Astrocyte (in vitro differentiated cells and primary cell): Measurements from ENCODE around the gene TAF8.

Experiments used
- EZH2 ChIP-seq: IDR thresholded peaks from 2 replicates; pipeline ENCODE4 v1.6.1; 2012; ENCODE audit warnings: mild to moderate bottlenecking, low read length, inconsistent platforms; ENCODE audit not compliant: insufficient read depth
- TF ChIP-seq, protein P1 (sequence below): IDR thresholded peaks from 2 replicates; pipeline ENCODE4 v1.5.1; 2011; ENCODE audit warnings: low read depth, mild to moderate bottlenecking, inconsistent platforms, low read length, moderate library complexity; ENCODE audit not compliant: insufficient read depth

DNA sequence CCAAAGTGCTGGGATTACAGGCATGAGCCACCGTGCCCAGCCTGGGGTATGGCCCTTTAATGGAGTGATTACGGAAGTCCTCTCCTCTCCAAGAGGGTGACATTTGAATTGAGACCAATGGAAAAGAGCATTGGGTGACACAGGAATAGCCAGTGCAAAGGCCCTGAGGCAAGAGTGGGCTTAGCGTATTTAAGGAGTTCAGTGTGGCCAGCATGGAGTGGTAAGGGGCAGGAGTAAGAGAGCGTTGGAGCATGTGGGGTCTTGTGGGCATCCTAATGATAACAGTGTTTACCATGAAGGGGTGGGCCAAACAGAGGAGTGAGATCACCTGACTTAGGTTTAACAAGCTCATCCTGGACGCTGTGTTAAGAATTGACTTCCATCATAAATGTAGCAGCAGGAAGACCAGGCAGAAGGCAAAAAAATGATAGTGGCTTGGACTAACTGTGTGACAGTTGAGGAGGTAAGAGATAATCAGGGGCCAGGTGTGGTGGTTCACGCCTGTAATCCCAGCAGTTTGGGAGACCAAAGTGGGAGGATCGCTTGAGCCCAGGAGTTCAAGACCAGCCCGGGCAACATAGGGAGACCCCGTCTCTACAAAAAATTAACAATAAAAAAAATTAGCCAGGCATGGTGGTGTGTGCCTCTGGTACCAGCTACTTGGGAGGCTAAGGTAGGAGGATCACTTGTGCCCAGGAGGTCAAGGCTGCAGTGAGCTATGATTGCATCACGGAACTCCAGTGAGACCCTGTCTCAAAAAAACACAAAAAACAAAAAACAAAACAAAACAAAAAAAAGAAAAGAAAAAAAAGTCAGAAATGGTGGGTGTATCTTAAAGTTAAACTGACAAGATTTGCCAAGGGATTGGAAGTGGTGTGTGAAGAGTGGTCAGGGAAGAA, 40.7 kb downstream of the TAF8 start:
- TF ChIP-seq EZH2: no peak
- TF ChIP-seq, protein P1, sequence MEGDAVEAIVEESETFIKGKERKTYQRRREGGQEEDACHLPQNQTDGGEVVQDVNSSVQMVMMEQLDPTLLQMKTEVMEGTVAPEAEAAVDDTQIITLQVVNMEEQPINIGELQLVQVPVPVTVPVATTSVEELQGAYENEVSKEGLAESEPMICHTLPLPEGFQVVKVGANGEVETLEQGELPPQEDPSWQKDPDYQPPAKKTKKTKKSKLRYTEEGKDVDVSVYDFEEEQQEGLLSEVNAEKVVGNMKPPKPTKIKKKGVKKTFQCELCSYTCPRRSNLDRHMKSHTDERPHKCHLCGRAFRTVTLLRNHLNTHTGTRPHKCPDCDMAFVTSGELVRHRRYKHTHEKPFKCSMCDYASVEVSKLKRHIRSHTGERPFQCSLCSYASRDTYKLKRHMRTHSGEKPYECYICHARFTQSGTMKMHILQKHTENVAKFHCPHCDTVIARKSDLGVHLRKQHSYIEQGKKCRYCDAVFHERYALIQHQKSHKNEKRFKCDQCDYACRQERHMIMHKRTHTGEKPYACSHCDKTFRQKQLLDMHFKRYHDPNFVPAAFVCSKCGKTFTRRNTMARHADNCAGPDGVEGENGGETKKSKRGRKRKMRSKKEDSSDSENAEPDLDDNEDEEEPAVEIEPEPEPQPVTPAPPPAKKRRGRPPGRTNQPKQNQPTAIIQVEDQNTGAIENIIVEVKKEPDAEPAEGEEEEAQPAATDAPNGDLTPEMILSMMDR: no peak
